Common myeloid progenitor, CD34-positive (primary cell): Measurements from ENCODE around the gene RNF152.

ENCODE experiments used
- CTCF ChIA-PET: fragments of 350-600 bp; sonication (Branson Sonifier 250); formaldehyde crosslinking; loops from one replicate; lab custom pipeline; 2021; ENCODE audit warnings: antibody characterized with exemption; lab: Charles Lee
- POLR2A ChIA-PET: fragments of 350-600 bp; sonication (Branson Sonifier 250); formaldehyde crosslinking; loops from one replicate; lab custom pipeline; 2021; ENCODE audit warnings: antibody characterized with exemption; lab: Charles Lee
- DNase-seq, 3 donors: peaks; one replicate each; pipeline versions ENCODE4 v3.0.0 to v3.0.0-alpha.2; 2013
- H3K27ac ChIP-seq, 2 experiments: 1 replicate in 1 of 2; 2 replicates in 1 of 2; pipeline ENCODE4 v1.7.0; 2013; ENCODE audit warnings: inconsistent platforms in 2 of 2, low read length in 2 of 2, mild to moderate bottlenecking in 2 of 2, low read depth in 1 of 2, moderate library complexity in 1 of 2; ENCODE audit not compliant: severe bottlenecking in 2 of 2, insufficient read depth in 1 of 2, poor library complexity in 1 of 2
- H3K27me3 ChIP-seq, 5 experiments: replicated peaks in 2 of 5; 1 replicate in 3 of 5; 2 replicates in 2 of 5; pipeline versions ENCODE4 v1.6.1 to v1.7.0; 2013; ENCODE audit warnings: low read length in 4 of 5, mild to moderate bottlenecking in 2 of 5, moderate library complexity in 2 of 5, inconsistent platforms in 1 of 5; ENCODE audit not compliant: insufficient read depth in 5 of 5, control insufficient read depth in 4 of 5
- H3K36me3 ChIP-seq, 4 experiments: 1 replicate in 2 of 4; 2 replicates in 2 of 4; pipeline versions ENCODE4 v1.6.1 to v1.7.0; 2013; ENCODE audit warnings: low read length in 3 of 4, control low read depth in 1 of 4, mild to moderate bottlenecking in 1 of 4; ENCODE audit not compliant: control insufficient read depth in 4 of 4, insufficient read depth in 4 of 4
- H3K4me1 ChIP-seq, 4 experiments: 1 replicate in 3 of 4; 2 replicates in 1 of 4; pipeline versions ENCODE4 v1.6.1 to v1.7.1; 2013; ENCODE audit warnings: low read length in 3 of 4, mild to moderate bottlenecking in 3 of 4, control low read depth in 1 of 4, inconsistent platforms in 1 of 4, moderate library complexity in 1 of 4; ENCODE audit not compliant: control insufficient read depth in 4 of 4, insufficient read depth in 4 of 4; ENCODE audit errors: control extremely low read depth in 1 of 4
- H3K4me3 ChIP-seq, 7 experiments: 1 replicate in 4 of 7; 2 replicates in 3 of 7; pipeline versions ENCODE4 v1.5.1 to v1.7.0; 2013; ENCODE audit warnings: mild to moderate bottlenecking in 7 of 7, low read length in 6 of 7, moderate library complexity in 6 of 7, inconsistent platforms in 2 of 7, low read depth in 2 of 7, control low read depth in 1 of 7; ENCODE audit not compliant: insufficient read depth in 4 of 7, control insufficient read depth in 1 of 7; ENCODE audit errors: extremely low read depth in 1 of 7
- H3K9me3 ChIP-seq, 5 experiments: 1 replicate in 4 of 5; 2 replicates in 1 of 5; pipeline versions ENCODE4 v1.6.1 to v1.7.1; 2013; ENCODE audit warnings: low read length in 4 of 5, mild to moderate bottlenecking in 2 of 5, inconsistent platforms in 1 of 5, low read depth in 1 of 5, moderate library complexity in 1 of 5; ENCODE audit not compliant: control insufficient read depth in 4 of 5, insufficient read depth in 2 of 5; ENCODE audit errors: control extremely low read depth in 1 of 5
- WGBS: methylation state at CpG from one replicate; pipeline ENCODE4 v1.1.5; 2013; ENCODE audit not compliant: insufficient coverage; 5-methylcytosine and 5-hydroxymethylcytosine counted together

Gene RNF152

DNA sequence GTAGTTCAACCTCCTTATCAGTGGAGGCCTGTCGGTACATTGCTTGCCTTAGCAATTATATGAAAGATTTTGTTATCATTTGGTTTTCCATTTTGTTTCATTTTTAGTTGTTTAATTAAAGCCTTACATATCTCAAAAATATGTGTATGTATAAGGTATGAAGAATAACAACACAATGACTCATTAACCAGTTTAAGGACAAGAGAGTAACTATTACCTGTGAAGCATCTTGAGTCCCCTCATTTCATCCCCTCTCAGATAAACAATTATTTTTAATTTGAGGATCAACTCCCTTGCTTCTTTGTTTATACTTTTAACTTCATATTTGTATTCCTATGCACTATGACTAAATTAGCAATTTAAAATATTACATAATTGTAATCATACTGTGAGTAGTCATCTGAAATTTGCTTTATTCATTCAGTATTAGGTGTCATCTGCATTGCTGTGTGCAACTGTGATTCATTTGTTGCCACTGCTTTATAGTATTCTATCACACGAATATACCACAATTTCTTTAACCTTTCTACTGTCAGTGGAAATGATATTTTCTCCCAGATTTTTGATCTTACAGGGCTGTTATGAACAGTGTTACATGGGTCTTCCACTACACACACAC lies 126.4 kb downstream of the RNF152 start:
- no peak for DNase-seq
- Histone ChIP-seq H3K4me1 (no peaks in the 10 kb centered on the region), H3K27me3 (peaks cover 0 to 10% (median 2%) of the 10 kb centered on the region in 5 experiments), H3K27ac (no peak overlapping the region), H3K9me3 (no peaks in the 10 kb centered on the region), H3K36me3 (no peaks in the 10 kb centered on the region), H3K4me3 (no peak overlapping the region)
- WGBS = 100% methylated on average over 1 of the region's 2 CpGs
- POLR2A ChIA-PET = no interaction called here
- CTCF ChIA-PET = no interaction called here

DNA sequence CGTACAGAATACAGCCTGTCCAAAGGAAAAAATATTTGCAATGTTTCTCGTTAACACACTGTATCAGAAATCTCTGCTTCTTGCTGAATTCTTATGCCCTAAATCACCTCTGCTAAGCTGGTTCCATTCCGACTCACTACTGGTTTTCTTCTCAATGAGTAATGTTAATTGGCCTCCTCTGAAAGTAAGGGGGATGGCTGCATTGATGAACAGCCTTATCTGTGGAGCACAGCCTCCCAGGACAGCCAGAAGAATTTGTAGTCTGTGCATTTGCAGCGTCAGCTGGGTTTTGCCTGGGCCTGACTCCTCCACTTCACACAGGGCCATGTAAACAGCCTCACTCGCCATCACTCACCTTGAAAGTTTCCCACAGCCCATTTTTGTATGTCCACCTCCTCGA lies 127.7 kb downstream of the RNF152 start:
- peaks cover 0 to 10% (median 2%) of the 10 kb centered on the region in 5 experiments for H3K27me3 ChIP-seq
- H3K4me1 ChIP-seq = no peaks in the 10 kb centered on the region
- no peak overlapping the region for H3K4me3 ChIP-seq
- ChIA-PET CTCF (interaction anchor here (0.7 kb wide), 1 partner anchor 48 kb away, joined by 3 read pairs; no protein-coding TSS in a partner anchor), POLR2A (no interaction called here)
- no peaks in the 10 kb centered on the region for H3K36me3 ChIP-seq
- peaks cover 0 to 4% (median 1%) of the 10 kb centered on the region in 5 experiments for H3K9me3 ChIP-seq
- no peak overlapping the region for H3K27ac ChIP-seq
- 90% methylated on average over 5 of the region's 6 CpGs for WGBS
- DNase-seq = peak in 2 of 3 donors; percentile 10 to 21

DNA sequence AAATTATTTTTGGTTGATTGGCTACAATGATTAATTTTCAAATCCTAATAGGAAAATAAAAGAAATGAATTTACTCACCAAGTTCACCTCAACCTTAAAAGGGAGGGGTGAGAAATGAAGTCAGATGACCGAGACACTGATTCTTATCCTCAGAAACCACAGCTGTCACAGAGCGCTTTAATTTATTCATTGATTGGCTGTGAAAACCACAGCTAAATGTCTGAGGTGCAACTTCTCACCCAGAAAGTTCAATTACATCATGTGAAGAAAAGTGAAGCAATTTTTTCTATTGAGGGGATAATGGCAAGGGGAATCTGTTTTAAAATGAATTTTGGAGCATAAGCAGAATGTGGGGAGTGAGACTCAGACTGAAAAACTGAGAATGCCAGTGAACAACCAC lies 128.4 kb downstream of the RNF152 start:
- 20% methylated on average over 1 of the region's 2 CpGs for WGBS
- peaks cover 0 to 6% (median 2%) of the 10 kb centered on the region in 5 experiments for H3K9me3 ChIP-seq
- no peak overlapping the region for H3K27ac ChIP-seq
- DNase-seq = peak in 2 of 3 donors; percentile 46 to 53
- POLR2A ChIA-PET = no interaction called here
- CTCF ChIA-PET = no interaction called here
- H3K4me3 ChIP-seq = no peak overlapping the region
- peaks cover 0 to 10% (median 2%) of the 10 kb centered on the region in 5 experiments for H3K27me3 ChIP-seq
- no peaks in the 10 kb centered on the region for H3K4me1 ChIP-seq
- H3K36me3 ChIP-seq = no peaks in the 10 kb centered on the region

DNA sequence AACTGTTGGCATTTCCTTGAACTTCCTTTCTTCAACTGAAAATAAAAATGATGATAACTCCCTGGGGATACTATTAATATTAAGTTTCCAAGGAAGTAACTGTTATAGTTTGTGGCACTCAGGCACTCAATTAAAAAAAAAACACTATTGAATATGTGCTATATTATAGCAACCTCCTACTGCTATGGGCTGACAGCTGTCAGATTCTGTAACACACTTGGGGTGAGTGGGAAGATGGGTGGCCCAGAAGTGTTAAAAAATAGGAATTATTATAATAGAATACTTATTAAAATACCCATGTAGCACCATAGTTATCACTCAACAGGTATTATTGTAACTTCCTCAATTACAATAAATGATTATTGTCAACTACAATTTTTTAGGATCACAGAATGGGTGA lies 130.9 kb downstream of the RNF152 start:
- DNase-seq = no peak
- Histone ChIP-seq H3K27me3 (peaks cover 0 to 10% (median 2%) of the 10 kb centered on the region in 5 experiments), H3K4me3 (no peak overlapping the region), H3K9me3 (peaks cover 0 to 6% (median 2%) of the 10 kb centered on the region in 5 experiments), H3K36me3 (no peaks in the 10 kb centered on the region), H3K27ac (no peak overlapping the region), H3K4me1 (no peaks in the 10 kb centered on the region)
- ChIA-PET CTCF (no interaction called here), POLR2A (no interaction called here)
